GM19099 (cell line): ENCODE results near the gene PLEKHN1.

ENCODE experiments used
- POLR2A ChIP-seq: IDR thresholded peaks from 3 replicates; pipeline ENCODE4 v1.6.1; 2011; ENCODE audit warnings: low read depth; ENCODE audit not compliant: insufficient read length; ENCODE audit errors: extremely low read depth

The PLEKHN1 gene

GRCh38 chr1:971751-972506 is 5.6 kb downstream of the PLEKHN1 start:
- no peak for TF ChIP-seq POLR2A

GRCh38 chr1:972726-973458 is 6.6 kb downstream of the PLEKHN1 start:
- no peak for TF ChIP-seq POLR2A

DNA sequence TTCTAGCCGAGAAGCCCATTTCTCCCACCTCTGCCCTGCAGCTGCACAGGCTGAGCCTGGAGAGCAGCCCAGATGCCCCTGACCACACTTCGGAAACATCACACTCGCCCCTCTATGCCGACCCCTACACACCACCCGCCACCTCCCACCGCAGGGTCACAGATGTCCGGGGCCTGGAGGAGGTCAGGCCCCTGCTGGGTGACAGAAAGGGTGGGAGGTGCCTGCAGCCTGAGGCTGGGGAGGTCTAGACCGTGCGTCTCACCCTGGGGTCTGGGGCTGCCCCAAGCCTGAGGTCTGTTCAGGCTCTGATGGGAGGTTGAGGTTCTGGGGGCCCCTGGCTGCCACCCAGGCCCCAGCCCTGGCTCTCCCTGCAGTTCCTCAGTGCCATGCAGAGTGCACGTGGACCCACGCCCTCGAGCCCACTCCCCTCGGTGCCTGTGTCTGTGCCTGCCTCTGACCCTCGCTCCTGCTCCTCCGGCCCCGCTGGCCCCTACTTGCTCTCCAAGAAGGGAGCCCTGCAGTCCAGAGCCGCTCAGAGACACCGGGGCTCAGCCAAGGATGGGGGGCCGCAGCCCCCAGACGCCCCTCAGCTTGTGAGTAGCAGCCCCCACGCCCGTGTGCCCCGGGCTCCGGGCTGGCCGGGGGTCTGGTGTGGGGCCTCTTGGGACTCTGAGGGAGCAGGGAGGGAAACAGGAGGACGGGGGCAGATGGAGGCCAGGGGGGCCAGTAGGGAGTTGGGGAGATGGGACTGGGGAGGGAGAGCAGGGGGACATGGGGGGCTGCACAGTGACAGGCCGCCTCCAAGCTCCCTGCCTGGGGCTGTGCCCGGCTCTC is 7.4 kb downstream of the PLEKHN1 start:
- TF ChIP-seq POLR2A, result no peak

DNA sequence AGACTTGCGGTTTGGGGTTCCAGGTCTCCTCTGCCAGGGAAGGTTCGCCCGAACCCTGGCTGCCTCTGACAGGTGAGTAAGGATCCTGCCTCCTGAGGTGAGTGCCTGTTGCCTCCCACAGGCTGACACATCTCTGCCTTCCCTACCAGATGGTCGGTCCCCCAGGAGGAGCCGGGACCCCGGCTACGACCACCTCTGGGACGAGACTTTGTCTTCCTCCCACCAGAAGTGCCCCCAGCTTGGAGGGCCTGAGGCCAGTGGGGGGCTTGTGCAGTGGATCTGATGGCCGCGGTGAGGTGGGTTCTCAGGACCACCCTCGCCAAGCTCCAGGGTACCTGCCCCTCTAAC is 8.0 kb downstream of the PLEKHN1 start:
- no peak for TF ChIP-seq POLR2A

DNA sequence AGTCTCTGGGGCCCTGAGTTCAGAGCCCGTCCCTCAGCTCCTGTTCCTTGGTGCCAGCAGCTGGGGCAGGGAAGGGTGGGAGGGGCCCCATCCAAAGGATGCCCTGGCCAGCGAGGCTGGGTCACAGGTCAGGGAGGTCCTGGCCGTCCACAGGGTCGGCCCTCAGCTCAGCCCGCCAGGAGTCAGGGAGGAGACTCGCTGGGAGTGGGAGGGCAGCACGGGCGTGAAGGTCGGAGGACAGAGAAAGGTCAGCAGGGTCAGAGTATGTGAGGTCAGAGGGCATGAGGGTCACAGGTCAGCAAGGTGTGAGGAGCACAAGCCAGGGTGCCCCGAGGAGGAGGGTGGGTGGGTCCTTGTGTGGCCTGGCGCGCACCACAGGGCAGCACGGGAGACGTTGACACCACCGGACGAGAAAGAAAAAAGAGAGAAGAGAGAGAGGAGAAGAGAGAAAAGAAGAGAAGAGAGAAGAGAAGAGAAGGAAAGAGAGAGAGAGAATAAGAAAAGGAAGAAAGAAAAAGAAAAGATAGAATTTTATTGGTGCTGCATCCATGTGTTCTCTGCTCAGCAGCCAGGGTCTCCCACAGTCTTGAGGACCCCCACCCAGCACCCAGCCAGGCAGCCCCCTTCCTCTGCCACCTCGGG is 8.5 kb downstream of the PLEKHN1 start:
- no peak for TF ChIP-seq POLR2A

DNA sequence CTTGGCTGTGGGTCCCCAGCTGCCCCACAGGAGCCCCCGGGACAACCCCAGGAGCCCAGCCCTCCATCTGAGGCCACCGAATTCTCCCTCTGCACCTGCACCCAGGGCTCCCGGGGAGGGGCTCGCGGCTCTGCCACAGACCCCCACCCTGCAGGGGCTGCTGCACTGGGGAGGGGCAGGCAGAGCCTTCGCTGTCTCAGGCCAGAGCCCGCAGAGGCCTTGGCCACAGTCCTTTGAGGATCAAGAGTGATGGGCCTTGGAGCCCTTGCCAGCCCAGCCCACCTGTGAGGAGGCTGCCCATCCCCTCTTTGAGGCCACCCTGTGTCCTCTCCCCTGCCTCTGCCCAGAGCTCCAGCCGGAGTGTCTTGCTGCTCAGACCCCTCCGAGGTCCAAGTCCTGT is 9.1 kb downstream of the PLEKHN1 start:
- no peak for TF ChIP-seq POLR2A

GRCh38 chr1:975896-976683 is 9.8 kb downstream of the PLEKHN1 start:
- no peak for TF ChIP-seq POLR2A

- no peak for TF ChIP-seq POLR2A
Measured at GRCh38 chr1:978069-978834, 12.0 kb downstream of the PLEKHN1 start.

DNA sequence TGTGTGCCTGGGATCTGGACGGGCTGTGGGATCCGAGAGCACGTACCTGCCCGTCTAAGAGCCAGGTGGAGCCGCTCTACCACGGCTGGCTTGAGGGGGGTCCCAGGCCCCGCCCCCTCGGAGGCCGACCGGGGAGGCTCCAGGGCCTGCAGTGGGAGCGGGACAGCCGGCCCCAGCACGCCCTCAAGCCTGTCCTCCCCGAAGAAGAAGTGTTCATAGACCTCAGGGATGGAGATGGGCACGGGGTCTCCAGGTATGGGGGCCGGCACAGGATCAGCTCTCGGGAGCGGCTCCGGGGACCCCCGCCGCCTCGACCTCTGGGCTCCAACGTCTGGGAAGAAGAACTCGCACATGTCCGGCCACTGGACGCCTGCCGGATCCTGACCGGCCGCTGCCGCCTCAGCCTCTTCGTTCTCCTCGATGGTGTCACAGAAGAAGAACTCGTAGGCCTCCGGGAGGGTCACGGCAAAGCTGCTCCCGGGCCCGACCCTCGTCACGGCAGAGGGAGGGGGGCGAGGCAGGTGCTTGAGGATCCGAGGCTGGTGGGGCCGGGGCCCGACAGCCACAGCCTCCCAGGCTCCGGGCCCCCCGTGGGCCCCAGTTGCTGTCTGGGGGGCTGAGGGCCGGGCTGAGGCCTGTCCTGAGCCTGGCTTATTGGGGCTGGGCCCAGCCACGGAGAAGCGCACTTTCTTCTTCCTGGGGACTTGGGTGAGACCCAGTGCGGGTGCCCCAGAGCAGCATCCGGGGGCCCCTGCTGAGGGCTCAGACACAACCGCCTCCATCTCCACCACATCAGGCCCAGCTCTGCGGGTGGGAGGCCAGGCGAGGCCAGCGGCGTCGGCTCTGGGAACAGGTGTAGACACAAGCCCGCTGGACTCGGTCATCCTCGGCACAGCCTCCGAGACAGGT is 12.8 kb downstream of the PLEKHN1 start:
- no peak for TF ChIP-seq POLR2A

DNA sequence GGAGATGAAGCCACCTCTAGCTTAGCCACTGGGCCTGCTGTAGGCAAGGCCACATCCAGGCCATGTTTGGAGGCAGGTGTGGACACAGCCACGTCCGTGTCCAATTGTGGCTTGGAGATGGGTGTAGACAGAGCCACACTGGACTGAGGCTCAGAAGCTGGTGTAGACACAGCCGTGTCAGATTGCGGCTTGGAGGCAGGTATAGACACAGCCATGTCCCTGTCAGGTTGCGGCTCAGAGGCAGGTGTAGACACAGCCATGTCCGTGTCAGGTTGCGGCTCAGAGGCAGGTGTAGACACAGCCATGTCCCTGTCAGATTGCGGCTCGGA is 13.4 kb downstream of the PLEKHN1 start:
- TF ChIP-seq POLR2A, result no peak

DNA sequence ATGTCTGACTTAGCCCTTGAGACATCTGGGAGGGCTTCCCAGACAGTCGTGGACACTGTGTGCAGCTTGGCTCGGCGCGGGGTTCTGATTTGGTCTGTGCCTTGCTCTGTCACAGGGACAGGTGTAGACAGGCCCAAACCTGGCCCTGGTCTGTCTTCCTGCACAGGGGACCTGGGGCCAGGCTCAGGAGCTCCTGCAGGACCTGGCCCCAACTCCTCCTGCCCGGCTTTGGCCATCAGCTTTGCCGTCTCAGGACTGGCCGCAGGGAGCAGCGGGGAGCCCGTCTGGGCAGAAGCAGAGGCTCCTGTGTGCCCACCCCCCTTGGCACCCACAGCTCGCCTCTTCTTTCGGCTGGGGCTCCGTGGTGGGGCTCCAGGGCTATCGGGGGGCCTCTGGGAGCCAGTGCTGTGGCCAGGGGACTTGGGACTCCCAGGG is 13.9 kb downstream of the PLEKHN1 start:
- TF ChIP-seq POLR2A, result no peak

GRCh38 chr1:980602-981395 is 14.5 kb downstream of the PLEKHN1 start:
- no peak for TF ChIP-seq POLR2A
